SK-N-SH (cell line): ENCODE measurements around the gene NYAP2.

Experiments used
- CHD2 ChIP-seq: fragments of 150-350 bp; IDR thresholded peaks from 2 replicates; pipeline ENCODE4 v1.6.1; 2018; ENCODE audit warnings: low read length; ENCODE audit not compliant: partially characterized antibody
- FOSL2 ChIP-seq: IDR thresholded peaks from 2 replicates; pipeline ENCODE4 v1.4.0; 2012; ENCODE audit warnings: low read depth, mild to moderate bottlenecking, moderate library complexity, borderline replicate concordance
- JUND ChIP-seq: IDR thresholded peaks from 2 replicates; pipeline ENCODE4 v1.4.0; 2012
- TF ChIP-seq, protein P1 (sequence below): fragments of 200-600 bp; sonication (generic); IDR thresholded peaks from 2 replicates; pipeline ENCODE4 v1.6.1; 2017; ENCODE audit warnings: antibody characterized with exemption, mild to moderate bottlenecking, moderate library complexity
- TF ChIP-seq, protein P2 (sequence below): IDR thresholded peaks from 2 replicates; pipeline ENCODE4 v1.6.1; 2012; ENCODE audit warnings: mild to moderate bottlenecking, low read depth, low read length, moderate library complexity
- TF ChIP-seq, protein P3 (sequence below): fragments of 150-350 bp; IDR thresholded peaks from 2 replicates; pipeline ENCODE4 v1.6.1; 2017; ENCODE audit warnings: antibody characterized with exemption, low read length, low read depth, borderline replicate concordance

DNA sequence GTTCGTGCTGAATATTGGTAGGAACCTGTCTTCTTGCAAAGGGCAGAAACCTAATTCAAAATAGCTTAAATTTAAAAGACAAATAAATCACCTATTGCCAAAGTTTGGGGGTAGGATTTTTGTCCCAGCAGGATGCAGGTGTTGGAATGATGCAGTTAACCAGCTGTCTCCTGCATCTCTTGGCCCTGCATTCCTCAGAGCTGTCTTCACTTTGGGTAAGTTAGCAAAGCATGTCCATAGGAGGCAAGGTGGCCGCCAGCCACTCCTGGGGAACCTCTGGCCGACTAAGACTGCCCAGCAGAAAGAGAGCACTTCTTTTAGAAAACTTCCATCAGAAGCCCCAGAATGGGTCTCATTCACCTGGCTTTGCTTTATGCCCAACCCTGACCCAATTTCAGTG, 20.5 kb upstream of the NYAP2 start:
- TF ChIP-seq, protein P1, sequence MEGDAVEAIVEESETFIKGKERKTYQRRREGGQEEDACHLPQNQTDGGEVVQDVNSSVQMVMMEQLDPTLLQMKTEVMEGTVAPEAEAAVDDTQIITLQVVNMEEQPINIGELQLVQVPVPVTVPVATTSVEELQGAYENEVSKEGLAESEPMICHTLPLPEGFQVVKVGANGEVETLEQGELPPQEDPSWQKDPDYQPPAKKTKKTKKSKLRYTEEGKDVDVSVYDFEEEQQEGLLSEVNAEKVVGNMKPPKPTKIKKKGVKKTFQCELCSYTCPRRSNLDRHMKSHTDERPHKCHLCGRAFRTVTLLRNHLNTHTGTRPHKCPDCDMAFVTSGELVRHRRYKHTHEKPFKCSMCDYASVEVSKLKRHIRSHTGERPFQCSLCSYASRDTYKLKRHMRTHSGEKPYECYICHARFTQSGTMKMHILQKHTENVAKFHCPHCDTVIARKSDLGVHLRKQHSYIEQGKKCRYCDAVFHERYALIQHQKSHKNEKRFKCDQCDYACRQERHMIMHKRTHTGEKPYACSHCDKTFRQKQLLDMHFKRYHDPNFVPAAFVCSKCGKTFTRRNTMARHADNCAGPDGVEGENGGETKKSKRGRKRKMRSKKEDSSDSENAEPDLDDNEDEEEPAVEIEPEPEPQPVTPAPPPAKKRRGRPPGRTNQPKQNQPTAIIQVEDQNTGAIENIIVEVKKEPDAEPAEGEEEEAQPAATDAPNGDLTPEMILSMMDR: no peak
- TF ChIP-seq, protein P2, sequence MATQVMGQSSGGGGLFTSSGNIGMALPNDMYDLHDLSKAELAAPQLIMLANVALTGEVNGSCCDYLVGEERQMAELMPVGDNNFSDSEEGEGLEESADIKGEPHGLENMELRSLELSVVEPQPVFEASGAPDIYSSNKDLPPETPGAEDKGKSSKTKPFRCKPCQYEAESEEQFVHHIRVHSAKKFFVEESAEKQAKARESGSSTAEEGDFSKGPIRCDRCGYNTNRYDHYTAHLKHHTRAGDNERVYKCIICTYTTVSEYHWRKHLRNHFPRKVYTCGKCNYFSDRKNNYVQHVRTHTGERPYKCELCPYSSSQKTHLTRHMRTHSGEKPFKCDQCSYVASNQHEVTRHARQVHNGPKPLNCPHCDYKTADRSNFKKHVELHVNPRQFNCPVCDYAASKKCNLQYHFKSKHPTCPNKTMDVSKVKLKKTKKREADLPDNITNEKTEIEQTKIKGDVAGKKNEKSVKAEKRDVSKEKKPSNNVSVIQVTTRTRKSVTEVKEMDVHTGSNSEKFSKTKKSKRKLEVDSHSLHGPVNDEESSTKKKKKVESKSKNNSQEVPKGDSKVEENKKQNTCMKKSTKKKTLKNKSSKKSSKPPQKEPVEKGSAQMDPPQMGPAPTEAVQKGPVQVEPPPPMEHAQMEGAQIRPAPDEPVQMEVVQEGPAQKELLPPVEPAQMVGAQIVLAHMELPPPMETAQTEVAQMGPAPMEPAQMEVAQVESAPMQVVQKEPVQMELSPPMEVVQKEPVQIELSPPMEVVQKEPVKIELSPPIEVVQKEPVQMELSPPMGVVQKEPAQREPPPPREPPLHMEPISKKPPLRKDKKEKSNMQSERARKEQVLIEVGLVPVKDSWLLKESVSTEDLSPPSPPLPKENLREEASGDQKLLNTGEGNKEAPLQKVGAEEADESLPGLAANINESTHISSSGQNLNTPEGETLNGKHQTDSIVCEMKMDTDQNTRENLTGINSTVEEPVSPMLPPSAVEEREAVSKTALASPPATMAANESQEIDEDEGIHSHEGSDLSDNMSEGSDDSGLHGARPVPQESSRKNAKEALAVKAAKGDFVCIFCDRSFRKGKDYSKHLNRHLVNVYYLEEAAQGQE: no peak
- TF ChIP-seq, protein P3, sequence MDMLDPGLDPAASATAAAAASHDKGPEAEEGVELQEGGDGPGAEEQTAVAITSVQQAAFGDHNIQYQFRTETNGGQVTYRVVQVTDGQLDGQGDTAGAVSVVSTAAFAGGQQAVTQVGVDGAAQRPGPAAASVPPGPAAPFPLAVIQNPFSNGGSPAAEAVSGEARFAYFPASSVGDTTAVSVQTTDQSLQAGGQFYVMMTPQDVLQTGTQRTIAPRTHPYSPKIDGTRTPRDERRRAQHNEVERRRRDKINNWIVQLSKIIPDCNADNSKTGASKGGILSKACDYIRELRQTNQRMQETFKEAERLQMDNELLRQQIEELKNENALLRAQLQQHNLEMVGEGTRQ: no peak
- TF ChIP-seq CHD2 (no peak), FOSL2 (no peak), JUND (no peak)
